GM18526 (cell line): ENCODE results near the gene FIGNL2.

Experiments
- POLR2A ChIP-seq: IDR thresholded peaks from 3 replicates; pipeline ENCODE4 v1.6.1; 2011; ENCODE audit not compliant: insufficient read length; ENCODE audit errors: extremely low read depth

FIGNL2 gene

GRCh38 chr12:51867371-51867770, 18.9 kb upstream of the FIGNL2 start:
- TF ChIP-seq POLR2A: no peak

GRCh38 chr12:51866762-51867161, 18.2 kb upstream of the FIGNL2 start:
- no peak for TF ChIP-seq POLR2A

DNA sequence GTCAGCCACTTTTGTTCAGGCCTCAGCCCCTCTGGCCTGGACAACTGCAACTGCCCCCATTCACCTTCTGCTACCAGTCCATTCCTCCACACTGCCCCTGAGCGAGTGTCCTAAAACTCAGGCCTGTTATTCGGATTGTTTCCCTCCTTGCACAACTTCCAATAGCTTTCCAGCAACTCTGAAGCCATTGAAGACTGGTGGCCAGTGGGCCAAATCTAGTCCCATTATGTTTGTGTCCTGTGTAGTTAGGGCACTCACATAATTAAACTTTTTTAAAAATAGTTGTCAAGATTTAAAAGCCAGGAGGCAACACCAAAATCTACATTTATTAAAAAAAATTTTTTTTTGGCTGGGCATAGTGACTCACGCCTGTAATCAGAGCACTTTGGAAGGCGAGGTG, 17.8 kb upstream of the FIGNL2 start:
- TF ChIP-seq POLR2A: no peak

DNA sequence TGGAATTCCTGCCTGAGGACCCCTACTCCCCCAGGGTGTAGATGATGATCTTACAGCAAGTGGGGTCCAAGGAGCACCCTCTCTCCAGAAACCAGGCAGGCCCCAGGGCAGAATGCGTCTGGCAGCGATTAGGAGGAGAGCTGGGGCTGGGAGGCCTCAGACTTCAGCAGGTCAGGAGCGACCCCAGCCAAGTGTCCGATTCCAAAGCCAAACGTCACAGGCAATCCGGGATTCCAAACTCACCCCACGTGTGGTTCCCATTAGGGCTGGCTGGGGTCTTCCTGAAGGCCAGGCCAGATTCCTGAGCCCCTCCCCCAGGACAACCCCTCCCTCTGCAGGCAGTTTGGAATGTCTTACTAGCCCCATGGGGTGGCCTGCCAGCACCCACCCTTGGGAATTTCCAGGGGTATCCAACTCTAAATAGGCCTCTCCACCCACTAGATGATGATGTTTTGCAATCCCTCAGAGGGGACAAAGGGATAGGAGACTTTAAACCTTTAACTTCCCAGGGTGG, 17.3 kb upstream of the FIGNL2 start:
- no peak for TF ChIP-seq POLR2A

GRCh38 chr12:51864833-51865670, 16.5 kb upstream of the FIGNL2 start:
- no peak for TF ChIP-seq POLR2A

GRCh38 chr12:51863933-51864832, 15.7 kb upstream of the FIGNL2 start:
- no peak for TF ChIP-seq POLR2A

GRCh38 chr12:51863363-51863932, 14.9 kb upstream of the FIGNL2 start:
- TF ChIP-seq POLR2A: no peak

DNA sequence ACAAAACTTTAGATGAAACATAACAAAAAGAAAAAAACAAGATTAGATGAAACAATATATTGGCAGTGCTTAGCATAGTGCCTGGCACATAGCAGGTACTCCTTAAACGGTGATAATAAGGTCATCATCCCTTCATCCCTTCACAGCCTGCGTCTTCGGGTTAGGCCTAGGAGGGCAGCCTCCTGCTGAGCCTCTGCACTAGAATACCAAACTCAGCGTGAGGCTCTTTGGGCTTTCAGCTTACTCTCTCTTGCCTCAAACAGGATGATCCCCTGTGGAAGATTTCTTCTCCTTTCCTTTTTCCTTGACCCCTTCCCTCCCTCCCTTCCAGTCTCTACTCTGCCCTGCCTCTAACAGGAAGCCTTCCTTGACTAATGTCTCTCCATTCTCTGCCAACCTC, 14.4 kb upstream of the FIGNL2 start:
- TF ChIP-seq POLR2A: no peak

- no peak for TF ChIP-seq POLR2A
These were observed 12.5 kb upstream of the FIGNL2 start for GRCh38 chr12:51860986-51861385.

- no peak for TF ChIP-seq POLR2A
These were observed 7.3 kb upstream of the FIGNL2 start for GRCh38 chr12:51855586-51856428.

- TF ChIP-seq POLR2A: no peak
These were observed 4.1 kb upstream of the FIGNL2 start for GRCh38 chr12:51852404-51853137.

DNA sequence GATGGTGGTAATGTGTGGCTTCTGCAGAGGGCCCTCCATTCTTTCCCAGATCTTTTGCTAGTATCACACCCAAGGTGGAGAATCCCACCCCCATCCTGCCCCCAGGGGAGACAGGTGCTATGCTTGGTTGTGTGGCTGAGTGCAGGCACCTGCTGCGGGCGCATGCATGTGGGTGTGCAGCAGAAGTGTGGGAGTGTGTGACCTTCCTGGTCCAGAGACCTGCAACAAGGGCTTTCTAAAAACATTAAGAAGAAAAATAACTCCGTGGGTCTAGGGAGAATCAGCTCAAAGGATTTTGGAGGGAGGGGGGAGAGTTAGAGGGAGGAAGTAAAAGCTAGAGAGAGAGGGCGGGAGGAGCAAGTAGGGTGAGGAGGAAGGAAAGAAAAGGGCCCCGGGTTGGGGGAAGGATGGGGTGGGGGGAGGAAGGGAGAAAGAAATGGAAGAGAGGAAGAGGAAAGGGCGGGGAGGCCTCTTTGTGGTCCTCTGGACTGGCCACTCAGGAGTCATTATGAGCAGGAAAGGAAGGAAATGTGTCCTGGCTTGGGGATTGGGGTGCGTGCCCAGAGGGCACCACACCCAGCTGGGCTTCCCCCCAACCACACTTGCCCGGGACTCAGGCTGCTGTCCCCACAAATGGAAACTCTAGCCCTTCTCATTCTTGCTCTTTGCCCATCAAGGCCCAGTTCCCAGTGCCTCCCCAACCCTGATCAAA, 3.1 kb upstream of the FIGNL2 start:
- no peak for TF ChIP-seq POLR2A

DNA sequence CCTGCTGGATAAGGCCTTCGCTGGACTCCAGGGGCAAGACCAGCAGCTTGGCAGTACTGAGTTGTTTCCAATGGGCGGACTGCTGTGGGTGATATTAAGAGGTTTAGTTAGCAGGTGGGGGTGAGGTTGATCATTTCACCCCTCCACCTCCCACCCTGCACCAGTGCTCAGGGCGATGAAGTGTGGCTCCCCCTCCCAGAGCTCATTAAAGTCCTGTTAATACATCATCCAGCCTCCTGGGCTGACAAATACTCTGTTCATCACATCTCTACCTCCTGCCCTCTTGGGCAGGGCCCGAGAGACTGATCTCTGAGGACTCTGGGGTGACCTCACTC, 2.4 kb upstream of the FIGNL2 start:
- no peak for TF ChIP-seq POLR2A
